ENCODE measurements around the gene NCL.

DNA sequence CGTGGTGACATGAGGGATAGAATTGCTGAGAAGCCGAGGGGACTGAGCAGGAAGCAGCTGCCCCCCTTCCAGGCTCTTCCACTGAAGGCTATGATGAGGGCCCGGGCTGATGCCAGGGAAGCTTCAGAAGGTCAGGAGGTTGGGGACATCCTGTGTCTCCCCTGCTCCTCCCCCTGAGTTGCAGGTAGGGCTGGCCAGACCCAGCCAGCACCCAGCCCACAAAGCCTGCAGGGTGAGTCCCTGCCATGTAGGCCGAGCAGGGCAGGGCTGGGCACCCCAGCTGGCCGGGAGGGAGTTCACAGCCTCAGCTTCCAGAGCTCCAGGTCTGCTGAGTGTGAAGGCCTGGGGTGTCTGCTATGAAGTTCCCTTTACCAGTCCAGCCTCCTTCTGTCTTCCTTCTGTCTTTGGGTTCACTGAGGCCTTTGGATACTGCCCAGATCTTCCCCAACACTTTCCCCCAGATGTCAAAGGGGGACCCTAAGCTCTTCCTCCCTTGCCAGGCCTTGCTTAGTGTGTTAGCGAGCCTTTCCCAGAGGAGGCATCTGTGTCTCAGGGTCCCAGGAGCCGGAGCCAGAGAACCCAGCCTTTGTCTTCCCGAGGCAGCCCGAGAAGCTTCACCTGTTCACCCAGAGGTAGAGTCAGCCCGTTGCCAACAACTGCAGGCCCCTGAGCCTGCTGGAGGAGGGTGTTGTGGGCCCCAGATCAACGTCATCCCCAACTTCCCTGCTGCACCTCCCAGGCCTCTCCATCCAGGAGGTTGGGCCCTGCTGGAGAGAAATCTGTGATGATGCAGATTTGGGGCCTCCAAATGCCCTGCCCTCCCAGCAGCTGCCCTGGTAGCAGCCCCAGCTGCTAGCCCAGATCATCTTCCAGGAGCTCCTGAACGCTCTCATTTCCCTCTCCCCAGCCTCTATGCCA, 3.6 kb upstream of the NCL start:
- TF ChIP-seq CTCF (IDR thresholded peaks at IDR 0.05) (no peak), POLR2AphosphoS5 (IDR thresholded peaks at IDR 0.05) (no peak), POLR2A (IDR thresholded peaks at IDR 0.05) (no peak)
